Activated CD8-positive, alpha-beta T cell treated with anti-CD3 and anti-CD28 coated beads for 36 hours (primary cell): ENCODE results near the gene ADCY4. TPM values are rescaled to one million over a fixed set of nuclear protein-coding genes. Genes with fewer than 3 reads are reported as not detected.

Source experiments
- ATAC-seq: fragments of 200-7000 bp; cut with Tn5 transposase; one replicate; pipeline ENCODE4 v1.10.0; 2021; ENCODE audit warnings: mild to moderate bottlenecking, moderate library complexity
- CTCF ChIA-PET: fragments of 350-600 bp; sonication (Branson Sonifier 250); formaldehyde crosslinking; loops from one replicate; lab custom pipeline; 2021; ENCODE audit warnings: antibody characterized with exemption; lab: Charles Lee
- POLR2A ChIA-PET: fragments of 350-600 bp; sonication (Branson Sonifier 250); formaldehyde crosslinking; loops from one replicate; lab custom pipeline; 2021; ENCODE audit warnings: antibody characterized with exemption; lab: Charles Lee
- DNase-seq: peaks from one replicate; pipeline ENCODE4 v3.0.0-alpha.2; 2020
- H3K27ac Mint-ChIP-seq: one replicate; pipeline ENCODE4 v1.8.0; 2021; ENCODE audit warnings: mild to moderate bottlenecking, mixed read lengths
- H3K27me3 Mint-ChIP-seq: one replicate; pipeline ENCODE4 v1.8.0; 2021; ENCODE audit warnings: mixed read lengths
- H3K36me3 Mint-ChIP-seq: one replicate; pipeline ENCODE4 v1.8.0; 2021; ENCODE audit warnings: low read depth, mixed read lengths
- H3K4me1 Mint-ChIP-seq: one replicate; pipeline ENCODE4 v1.8.0; 2021; ENCODE audit warnings: low read depth, mixed read lengths
- H3K4me3 Mint-ChIP-seq: one replicate; pipeline ENCODE4 v1.8.0; 2021; ENCODE audit warnings: mild to moderate bottlenecking, moderate library complexity, mixed read lengths
- H3K9me3 Mint-ChIP-seq: one replicate; pipeline ENCODE4 v1.8.0; 2021; ENCODE audit warnings: mixed read lengths
- CTCF ChIP-seq: fragments of 200-600 bp; IDR thresholded peaks from one replicate; pipeline ENCODE4 v1.8.0; 2022; ENCODE audit warnings: antibody characterized with exemption, mild to moderate bottlenecking
- intact Hi-C: fragments of 100-400 bp; cut with micrococcal nuclease; formaldehyde crosslinking; loops from one replicate; pipeline ENCODE4 v1.10.0; 2022
- total RNA-seq, 2 experiments: library from RNA; stranded (reverse); gene quantifications; one replicate each; pipeline ENCODE4 v1.2.3, GENCODE V29; 2021

The ADCY4 gene
- total RNA-seq, 2 experiments from 2014 or later: 1.3 to 1.5 TPM

- DNase-seq: no peak
- Mint-ChIP-seq H3K27ac (no peak overlapping the region), H3K36me3 (no peaks in the 10 kb centered on the region), H3K27me3 (no peaks in the 10 kb centered on the region), H3K4me1 (peaks cover 7% of the 10 kb centered on the region), H3K4me3 (no peak overlapping the region), H3K9me3 (no peaks in the 10 kb centered on the region)
- CTCF ChIA-PET: interaction anchor here (0.8 to 10.2 kb wide), 4 partner anchors 10 to 108 kb away, joined by 3 to 88 read pairs (median 12); partner anchors contain the start of genes ADCY4, CIDEB and RIPK3
- intact Hi-C loops: no loop called here
- POLR2A ChIA-PET: interaction anchor here (1.2 kb wide), 1 partner anchor 13 kb away, joined by 4 read pairs; the partner anchor contains the start of gene LTB4R2
- TF ChIP-seq CTCF: no peak
- no peak for ATAC-seq
Observed at GRCh38 chr14:24323341-24323740, 11.5 kb downstream of the ADCY4 start.

GRCh38 chr14:24322672-24323071 is 12.2 kb downstream of the ADCY4 start:
- intact Hi-C loops: no loop called here
- Mint-ChIP-seq H3K4me1 (peaks cover 7% of the 10 kb centered on the region), H3K27ac (no peak overlapping the region), H3K9me3 (no peaks in the 10 kb centered on the region), H3K27me3 (no peaks in the 10 kb centered on the region), H3K4me3 (no peak overlapping the region), H3K36me3 (no peaks in the 10 kb centered on the region)
- ChIA-PET CTCF (interaction anchor here (1.2 to 10.2 kb wide), 4 partner anchors 11 to 109 kb away, joined by 3 to 88 read pairs (median 12); partner anchors contain the start of genes ADCY4, CIDEB and LTB4R), POLR2A (interaction anchor here (1.2 kb wide), 1 partner anchor 12 kb away, joined by 4 read pairs; the partner anchor contains the start of gene LTB4R2)
- no peak for ATAC-seq
- no peak for TF ChIP-seq CTCF
- DNase-seq: no peak

GRCh38 chr14:24321212-24321975 is 13.5 kb downstream of the ADCY4 start:
- Mint-ChIP-seq H3K9me3 (no peaks in the 10 kb centered on the region), H3K36me3 (no peaks in the 10 kb centered on the region), H3K27me3 (no peaks in the 10 kb centered on the region), H3K4me1 (peaks cover 6% of the 10 kb centered on the region), H3K4me3 (no peak overlapping the region), H3K27ac (no peak overlapping the region)
- no peak for ATAC-seq
- TF ChIP-seq CTCF: no peak
- ChIA-PET CTCF (interaction anchor here (1.0 to 10.2 kb wide), 5 partner anchors 8 to 13 kb away, joined by 3 to 88 read pairs (median 5); partner anchors contain the start of genes ADCY4, CIDEB, LTB4R and LTB4R2), POLR2A (interaction anchor here (0.6 kb wide), 1 partner anchor 12 kb away, joined by 3 read pairs; no protein-coding TSS in a partner anchor)
- intact Hi-C loops: no loop called here
- no peak for DNase-seq

- POLR2A ChIA-PET: interaction anchor here (0.6 to 1.9 kb wide), 4 partner anchors 8 to 149 kb away, joined by 3 to 4 read pairs (median 4); partner anchors contain the start of genes CBLN3 and KHNYN
- CTCF ChIA-PET: interaction anchor here (1.3 to 10.2 kb wide), 7 partner anchors 8 to 119 kb away, joined by 3 to 88 read pairs (median 7); partner anchors contain the start of genes ADCY4, CIDEB, LTB4R and LTB4R2
- no peak for TF ChIP-seq CTCF
- DNase-seq (no peak), ATAC-seq (peak; percentile 14)
- H3K36me3 Mint-ChIP-seq: peaks cover 9% of the 10 kb centered on the region
- peaks cover 39% of the 10 kb centered on the region for H3K4me1 Mint-ChIP-seq
- H3K27ac Mint-ChIP-seq: no peak overlapping the region
- no peak overlapping the region for H3K4me3 Mint-ChIP-seq
- no peaks in the 10 kb centered on the region for H3K27me3 Mint-ChIP-seq
- H3K9me3 Mint-ChIP-seq: no peaks in the 10 kb centered on the region
- intact Hi-C loops: no loop called here
Observed at GRCh38 chr14:24317141-24317928, 17.5 kb downstream of the ADCY4 start.
